Measurements from ENCODE around the gene CDC6.

- TF ChIP-seq CREB1 (IDR thresholded peaks at IDR 0.05; ENCODE audit: low read depth): no peak
- no peak for TF ChIP-seq CEBPB (IDR thresholded peaks at IDR 0.05)
- peak; percentile 45 for TF ChIP-seq TAF1 (IDR thresholded peaks at IDR 0.05; ENCODE audit: low read depth)
- peak; percentile 50; the same call in 1 of the 2 replicates for TF ChIP-seq EP300 (IDR thresholded peaks at IDR 0.05; ENCODE audit: borderline replicate concordance)
- TF ChIP-seq MAX (IDR thresholded peaks at IDR 0.05): peak; percentile 95
- no peak for TF ChIP-seq REST (IDR thresholded peaks at IDR 0.05; ENCODE audit: low read depth)
Measured at GRCh38 chr17:40345161-40345993, 57.7 kb downstream of the CDC6 start.
